Activated CD8-positive, alpha-beta T cell treated with anti-CD3 and anti-CD28 coated beads for 36 hours (primary cell): ENCODE data around the gene PLAAT2. TPM values are rescaled to one million over a fixed set of nuclear protein-coding genes. Genes with fewer than 3 reads are reported as not detected.

Experiments
- ATAC-seq: fragments of 200-7000 bp; cut with Tn5 transposase; one replicate; pipeline ENCODE4 v1.10.0; 2021; ENCODE audit warnings: mild to moderate bottlenecking, moderate library complexity
- CTCF ChIA-PET: fragments of 350-600 bp; sonication (Branson Sonifier 250); formaldehyde crosslinking; loops from one replicate; lab custom pipeline; 2021; ENCODE audit warnings: antibody characterized with exemption; lab: Charles Lee
- POLR2A ChIA-PET: fragments of 350-600 bp; sonication (Branson Sonifier 250); formaldehyde crosslinking; loops from one replicate; lab custom pipeline; 2021; ENCODE audit warnings: antibody characterized with exemption; lab: Charles Lee
- DNase-seq: peaks from one replicate; pipeline ENCODE4 v3.0.0-alpha.2; 2020
- H3K27ac Mint-ChIP-seq: one replicate; pipeline ENCODE4 v1.8.0; 2021; ENCODE audit warnings: mild to moderate bottlenecking, mixed read lengths
- H3K27me3 Mint-ChIP-seq: one replicate; pipeline ENCODE4 v1.8.0; 2021; ENCODE audit warnings: mixed read lengths
- H3K36me3 Mint-ChIP-seq: one replicate; pipeline ENCODE4 v1.8.0; 2021; ENCODE audit warnings: low read depth, mixed read lengths
- H3K4me1 Mint-ChIP-seq: one replicate; pipeline ENCODE4 v1.8.0; 2021; ENCODE audit warnings: low read depth, mixed read lengths
- H3K4me3 Mint-ChIP-seq: one replicate; pipeline ENCODE4 v1.8.0; 2021; ENCODE audit warnings: mild to moderate bottlenecking, moderate library complexity, mixed read lengths
- H3K9me3 Mint-ChIP-seq: one replicate; pipeline ENCODE4 v1.8.0; 2021; ENCODE audit warnings: mixed read lengths
- intact Hi-C: fragments of 100-400 bp; cut with micrococcal nuclease; formaldehyde crosslinking; loops from one replicate; pipeline ENCODE4 v1.10.0; 2022
- total RNA-seq, 2 experiments: library from RNA; stranded (reverse); gene quantifications; one replicate each; pipeline ENCODE4 v1.2.3, GENCODE V29; 2021
- TF ChIP-seq, protein P1 (sequence below): fragments of 200-600 bp; IDR thresholded peaks from one replicate; pipeline ENCODE4 v1.8.0; 2022; ENCODE audit warnings: antibody characterized with exemption, mild to moderate bottlenecking

PLAAT2 gene
- total RNA-seq, 2 experiments from 2014 or later = 0.38 TPM; not detected in 1

DNA sequence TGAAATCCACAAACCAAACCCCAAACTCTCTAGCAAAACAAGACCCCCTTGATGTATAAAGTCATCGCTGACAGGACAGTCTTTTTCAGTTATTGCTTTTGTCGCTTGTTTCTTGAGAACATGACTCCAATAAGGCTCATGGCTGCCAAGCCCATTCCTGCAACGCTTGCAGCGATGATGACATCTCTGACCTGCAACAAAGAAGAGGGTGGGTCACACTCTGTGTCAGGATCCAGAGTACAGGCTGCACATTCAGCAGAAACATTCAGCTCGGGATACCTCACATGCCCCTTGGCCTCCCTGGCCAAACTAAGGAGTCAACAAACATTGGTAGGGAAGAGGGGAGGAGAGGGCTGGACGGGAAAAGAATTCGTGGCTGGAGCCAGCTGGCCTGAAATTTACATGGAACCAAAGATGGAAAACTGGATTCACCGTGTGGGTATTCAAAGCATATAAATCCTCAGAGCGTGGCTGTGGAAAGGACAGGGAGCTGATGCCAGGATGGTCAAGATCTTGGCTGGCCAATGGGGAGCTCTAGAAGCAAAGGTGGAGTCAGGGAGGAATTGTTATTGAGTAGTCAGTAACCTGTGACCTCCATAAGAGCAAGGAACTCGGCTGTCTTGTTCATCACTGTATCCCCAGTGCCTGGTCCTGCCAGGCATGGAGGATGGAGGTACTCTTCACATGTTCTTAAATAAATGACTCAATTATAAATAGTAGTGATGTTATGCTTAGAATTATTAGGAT lies 11.8 kb upstream of the PLAAT2 start:
- Mint-ChIP-seq H3K9me3 (peaks cover 6% of the 10 kb centered on the region), H3K4me1 (peaks cover 23% of the 10 kb centered on the region)

DNA sequence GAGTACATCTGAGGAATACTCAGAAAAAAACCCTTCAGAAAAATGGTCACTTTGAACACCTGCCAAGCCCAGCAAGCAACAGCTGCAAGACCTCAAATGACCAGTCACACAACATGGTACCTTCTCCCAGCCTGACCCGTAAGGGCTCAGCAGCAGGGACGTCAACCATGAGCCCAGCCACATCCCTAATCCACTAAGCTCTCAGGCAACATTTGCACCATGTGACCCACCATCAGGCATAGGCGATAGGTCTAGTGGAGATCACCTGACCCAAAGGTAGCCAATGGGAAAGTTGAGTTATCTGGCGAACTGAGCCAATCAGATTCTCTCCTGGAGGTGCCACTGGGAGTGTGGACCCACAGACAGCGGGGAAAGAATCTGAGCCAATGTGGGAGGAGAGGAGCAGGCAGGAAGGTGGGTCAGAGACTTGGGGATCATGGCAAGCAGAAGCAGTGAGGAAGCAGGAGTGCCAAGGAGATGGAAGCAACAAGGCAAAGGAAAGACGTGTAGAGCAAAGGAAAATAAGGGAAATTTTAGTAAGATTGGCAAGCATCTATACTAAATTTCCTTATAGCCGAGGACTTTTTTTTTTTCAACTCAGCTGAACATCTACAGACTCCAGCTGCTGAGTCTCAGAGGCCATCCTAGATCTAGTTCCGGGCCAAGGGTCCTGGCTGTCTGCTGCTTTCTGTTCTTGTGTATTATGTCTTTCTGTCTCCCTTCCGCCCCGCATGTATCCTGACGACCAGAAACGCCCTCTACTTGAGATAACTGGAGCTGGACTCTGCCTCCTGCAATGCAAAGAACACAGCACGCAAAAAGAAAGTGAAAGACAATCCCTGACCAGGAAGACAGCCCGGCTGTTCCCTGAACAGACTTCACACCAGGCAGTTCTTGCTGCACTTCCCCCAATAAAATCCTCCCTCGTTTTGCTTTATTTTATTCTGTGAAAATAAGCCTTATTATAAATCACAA lies 11.0 kb upstream of the PLAAT2 start:
- peak overlapping the region; percentile 72 for H3K4me3 Mint-ChIP-seq
- no peaks in the 10 kb centered on the region for H3K27me3 Mint-ChIP-seq
- H3K27ac Mint-ChIP-seq = peak overlapping the region; percentile 92
- ATAC-seq = peak; percentile 87
- CTCF ChIA-PET = interaction anchor here (1.0 to 1.4 kb wide), 3 partner anchors 8 to 65 kb away, joined by 3 to 4 read pairs (median 3); no protein-coding TSS in a partner anchor
- peaks cover 6% of the 10 kb centered on the region for H3K9me3 Mint-ChIP-seq
- peaks cover 3% of the 10 kb centered on the region for H3K36me3 Mint-ChIP-seq
- POLR2A ChIA-PET = interaction anchor here (0.7 to 1.7 kb wide), 3 partner anchors 20 to 108 kb away, joined by 3 to 4 read pairs (median 3); no protein-coding TSS in a partner anchor
- DNase-seq = peak; percentile 57
- intact Hi-C loops = no loop called here
- H3K4me1 Mint-ChIP-seq = peaks cover 23% of the 10 kb centered on the region
- TF ChIP-seq, protein P1, sequence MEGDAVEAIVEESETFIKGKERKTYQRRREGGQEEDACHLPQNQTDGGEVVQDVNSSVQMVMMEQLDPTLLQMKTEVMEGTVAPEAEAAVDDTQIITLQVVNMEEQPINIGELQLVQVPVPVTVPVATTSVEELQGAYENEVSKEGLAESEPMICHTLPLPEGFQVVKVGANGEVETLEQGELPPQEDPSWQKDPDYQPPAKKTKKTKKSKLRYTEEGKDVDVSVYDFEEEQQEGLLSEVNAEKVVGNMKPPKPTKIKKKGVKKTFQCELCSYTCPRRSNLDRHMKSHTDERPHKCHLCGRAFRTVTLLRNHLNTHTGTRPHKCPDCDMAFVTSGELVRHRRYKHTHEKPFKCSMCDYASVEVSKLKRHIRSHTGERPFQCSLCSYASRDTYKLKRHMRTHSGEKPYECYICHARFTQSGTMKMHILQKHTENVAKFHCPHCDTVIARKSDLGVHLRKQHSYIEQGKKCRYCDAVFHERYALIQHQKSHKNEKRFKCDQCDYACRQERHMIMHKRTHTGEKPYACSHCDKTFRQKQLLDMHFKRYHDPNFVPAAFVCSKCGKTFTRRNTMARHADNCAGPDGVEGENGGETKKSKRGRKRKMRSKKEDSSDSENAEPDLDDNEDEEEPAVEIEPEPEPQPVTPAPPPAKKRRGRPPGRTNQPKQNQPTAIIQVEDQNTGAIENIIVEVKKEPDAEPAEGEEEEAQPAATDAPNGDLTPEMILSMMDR = no peak

More for the DNA sequence above, 11.8 kb upstream of the PLAAT2 start:
- TF ChIP-seq, protein P1 = no peak
- Mint-ChIP-seq H3K36me3 (peaks cover 5% of the 10 kb centered on the region), H3K4me3 (peak overlapping the region; percentile 72), H3K27ac (peak overlapping the region; percentile 92), H3K27me3 (no peaks in the 10 kb centered on the region)
- no peak for DNase-seq
- ChIA-PET CTCF (interaction anchor here (1.2 to 1.4 kb wide), 2 partner anchors 7 to 64 kb away, joined by 3 to 4 read pairs; no protein-coding TSS in a partner anchor), POLR2A (interaction anchor here (1.7 kb wide), 1 partner anchor 95 kb away, joined by 4 read pairs; no protein-coding TSS in a partner anchor)
- no peak for ATAC-seq
- intact Hi-C loops = no loop called here

GRCh38 chr11:63572026-63572688 lies 9.0 kb upstream of the PLAAT2 start:
- ChIA-PET CTCF (no interaction called here), POLR2A (no interaction called here)
- Mint-ChIP-seq H3K4me1 (peaks cover 35% of the 10 kb centered on the region), H3K36me3 (no peaks in the 10 kb centered on the region), H3K4me3 (no peak overlapping the region), H3K27me3 (no peaks in the 10 kb centered on the region), H3K27ac (no peak overlapping the region), H3K9me3 (peaks cover 1% of the 10 kb centered on the region)
- no peak for DNase-seq
- ATAC-seq = no peak
- TF ChIP-seq, protein P1 = peak; percentile 23
- intact Hi-C loops = no loop called here

GRCh38 chr11:63569570-63569969 lies 6.4 kb upstream of the PLAAT2 start:
- no peaks in the 10 kb centered on the region for H3K36me3 Mint-ChIP-seq
- H3K27ac Mint-ChIP-seq = no peak overlapping the region
- H3K4me3 Mint-ChIP-seq = no peak overlapping the region
- TF ChIP-seq, protein P1 = no peak
- DNase-seq = no peak
- intact Hi-C loops = loop anchor here (10.0 kb wide), 1 partner anchor 45 kb away; the partner anchor contains the start of gene PLAAT3
- no peaks in the 10 kb centered on the region for H3K27me3 Mint-ChIP-seq
- POLR2A ChIA-PET = no interaction called here
- ATAC-seq = no peak
- H3K9me3 Mint-ChIP-seq = peaks cover 1% of the 10 kb centered on the region
- CTCF ChIA-PET = interaction anchor here (1.0 kb wide), 1 partner anchor 90 kb away, joined by 3 read pairs; no protein-coding TSS in a partner anchor
- peaks cover 43% of the 10 kb centered on the region for H3K4me1 Mint-ChIP-seq
